ENCODE data around the gene USH2A. TPM values are rescaled to one million over a fixed set of nuclear protein-coding genes. Genes with fewer than 3 reads are reported as not detected.

Gene USH2A
- total RNA-seq, 3 donors from 2014 or later, result 0.03 to 0.17 TPM; not detected in 1

DNA sequence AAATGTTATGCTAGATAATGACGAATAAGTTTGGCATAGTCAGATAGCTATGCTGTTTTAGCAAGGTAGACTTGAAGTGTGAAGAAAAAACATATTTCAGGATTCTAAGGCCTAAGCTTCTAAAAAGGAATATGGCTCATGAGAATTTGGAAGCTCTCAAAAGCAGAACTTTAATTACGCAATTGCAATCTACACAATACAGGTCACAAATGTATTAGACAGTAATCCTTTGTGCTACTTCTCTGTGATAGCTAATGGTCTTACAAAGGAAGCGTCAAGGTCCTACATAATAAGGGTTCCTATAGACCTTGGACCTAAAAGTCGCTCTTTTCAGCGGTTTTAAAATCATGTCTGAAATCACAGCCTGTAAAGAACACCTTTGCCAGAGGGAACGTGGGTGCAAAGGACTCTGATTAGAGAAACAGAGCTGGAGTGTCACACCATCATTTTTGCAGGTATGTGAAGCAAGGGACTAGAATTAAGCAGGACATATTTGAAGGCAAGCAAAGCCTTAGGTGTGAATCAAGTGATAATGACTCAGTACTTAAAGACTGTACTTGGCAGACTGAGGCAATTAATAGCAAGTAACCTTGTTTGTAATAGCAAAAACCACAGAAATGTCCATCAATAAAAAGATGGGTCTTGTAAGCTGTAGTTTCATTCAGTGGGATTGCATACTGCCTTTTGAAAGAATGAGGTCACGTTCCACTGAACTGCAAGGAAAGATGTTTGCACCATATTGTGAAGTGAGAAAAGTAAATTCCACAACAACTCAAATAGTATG lies 436.0 kb downstream of the USH2A start:
- no peaks in the 10 kb centered on the region for H3K9me3 ChIP-seq
- no peaks in the 10 kb centered on the region for H3K36me3 ChIP-seq (ENCODE audit: low read depth)
- H3K4me1 ChIP-seq (ENCODE audit: low read depth), result no peaks in the 10 kb centered on the region
- H3K4me3 ChIP-seq, result no peak overlapping the region
- ATAC-seq (no peak), DNase-seq (no peak)
- TF ChIP-seq, protein P1, sequence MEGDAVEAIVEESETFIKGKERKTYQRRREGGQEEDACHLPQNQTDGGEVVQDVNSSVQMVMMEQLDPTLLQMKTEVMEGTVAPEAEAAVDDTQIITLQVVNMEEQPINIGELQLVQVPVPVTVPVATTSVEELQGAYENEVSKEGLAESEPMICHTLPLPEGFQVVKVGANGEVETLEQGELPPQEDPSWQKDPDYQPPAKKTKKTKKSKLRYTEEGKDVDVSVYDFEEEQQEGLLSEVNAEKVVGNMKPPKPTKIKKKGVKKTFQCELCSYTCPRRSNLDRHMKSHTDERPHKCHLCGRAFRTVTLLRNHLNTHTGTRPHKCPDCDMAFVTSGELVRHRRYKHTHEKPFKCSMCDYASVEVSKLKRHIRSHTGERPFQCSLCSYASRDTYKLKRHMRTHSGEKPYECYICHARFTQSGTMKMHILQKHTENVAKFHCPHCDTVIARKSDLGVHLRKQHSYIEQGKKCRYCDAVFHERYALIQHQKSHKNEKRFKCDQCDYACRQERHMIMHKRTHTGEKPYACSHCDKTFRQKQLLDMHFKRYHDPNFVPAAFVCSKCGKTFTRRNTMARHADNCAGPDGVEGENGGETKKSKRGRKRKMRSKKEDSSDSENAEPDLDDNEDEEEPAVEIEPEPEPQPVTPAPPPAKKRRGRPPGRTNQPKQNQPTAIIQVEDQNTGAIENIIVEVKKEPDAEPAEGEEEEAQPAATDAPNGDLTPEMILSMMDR (IDR thresholded peaks at IDR 0.05), result no peak
- intact Hi-C loops (cut with DNase I, micrococcal nuclease), result no loop called here

DNA sequence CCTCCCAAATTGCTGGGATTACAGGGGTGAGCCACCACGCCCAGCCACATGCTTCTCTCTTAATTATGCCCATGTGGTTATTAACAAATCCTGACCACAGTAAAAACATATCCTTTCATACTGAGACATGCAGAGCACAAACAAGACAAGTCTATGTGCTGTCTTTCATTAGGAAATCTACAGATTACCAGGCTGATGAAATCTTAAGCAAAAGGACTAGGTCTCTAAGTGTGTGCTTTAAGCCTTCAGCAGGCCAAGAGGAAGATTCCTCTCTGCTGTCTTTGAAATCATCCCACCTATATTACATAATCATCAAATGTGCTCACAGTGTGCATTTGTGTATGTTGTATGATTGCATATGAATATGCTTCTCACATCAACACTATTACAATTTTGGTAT lies 436.8 kb downstream of the USH2A start:
- TF ChIP-seq, protein P1 (IDR thresholded peaks at IDR 0.05), result no peak
- H3K9me3 ChIP-seq, result no peaks in the 10 kb centered on the region
- H3K4me3 ChIP-seq, result no peak overlapping the region
- no peaks in the 10 kb centered on the region for H3K4me1 ChIP-seq (ENCODE audit: low read depth)
- DNase-seq (no peak), ATAC-seq (no peak)
- H3K36me3 ChIP-seq (ENCODE audit: low read depth), result no peaks in the 10 kb centered on the region
- intact Hi-C loops (cut with DNase I, micrococcal nuclease), result no loop called here

DNA sequence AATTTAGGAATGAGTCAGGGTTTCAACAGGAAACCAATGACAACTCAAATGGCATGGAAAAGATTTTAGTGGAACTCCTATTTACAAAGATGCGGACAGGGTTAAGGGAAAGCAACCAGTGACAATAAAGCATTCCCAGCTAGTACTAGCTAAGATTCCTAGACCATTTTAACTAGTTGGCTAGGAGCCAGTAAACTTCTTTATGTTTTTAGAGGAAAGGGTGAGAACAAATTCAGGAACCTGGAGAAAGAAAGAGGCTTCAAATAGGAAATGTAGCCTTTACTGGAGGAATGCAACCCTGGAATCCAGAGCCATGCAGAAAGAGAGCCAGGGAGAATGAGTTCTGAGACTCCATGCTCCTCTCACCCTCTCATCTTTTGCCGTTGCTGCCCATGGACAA lies 439.6 kb downstream of the USH2A start:
- H3K4me1 ChIP-seq (ENCODE audit: low read depth), result no peaks in the 10 kb centered on the region
- DNase-seq (no peak), ATAC-seq (no peak)
- TF ChIP-seq, protein P1 (IDR thresholded peaks at IDR 0.05), result no peak
- intact Hi-C loops (cut with DNase I, micrococcal nuclease), result no loop called here
- no peak overlapping the region for H3K4me3 ChIP-seq
- no peaks in the 10 kb centered on the region for H3K9me3 ChIP-seq
- no peaks in the 10 kb centered on the region for H3K36me3 ChIP-seq (ENCODE audit: low read depth)

DNA sequence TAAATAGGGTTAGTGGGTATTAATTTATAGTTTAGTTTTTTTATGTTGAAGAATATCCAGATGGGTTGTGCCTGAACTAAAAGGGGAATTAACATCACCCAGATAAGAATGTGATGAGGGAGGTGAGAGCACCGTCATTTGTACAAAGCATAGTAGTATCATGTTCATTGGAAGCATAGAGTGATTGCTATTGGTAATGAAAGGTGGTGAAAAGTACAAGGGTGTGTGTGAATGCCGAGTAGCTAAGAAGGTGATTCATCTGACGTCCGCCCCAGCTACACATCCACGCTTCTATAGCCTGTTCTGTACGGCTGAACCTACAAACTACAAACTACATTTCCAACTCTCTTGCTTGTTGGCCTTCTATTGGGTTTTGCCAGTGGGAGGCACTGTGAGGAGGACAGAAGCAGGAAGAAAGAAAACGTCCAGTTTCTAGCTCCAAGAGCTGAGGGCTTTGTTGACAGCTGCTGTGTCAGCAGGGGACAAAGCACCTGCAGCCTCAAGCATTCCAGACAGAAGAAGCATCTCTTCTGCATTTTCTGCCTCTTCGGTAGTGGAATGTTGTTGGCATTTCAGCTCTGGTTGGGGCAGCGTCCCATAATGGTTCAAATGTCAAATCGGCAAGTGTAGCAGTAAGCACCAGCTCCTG lies 451.3 kb downstream of the USH2A start:
- Histone ChIP-seq H3K4me1 (ENCODE audit: low read depth) (no peaks in the 10 kb centered on the region), H3K4me3 (no peak overlapping the region), H3K36me3 (ENCODE audit: low read depth) (no peaks in the 10 kb centered on the region), H3K9me3 (no peaks in the 10 kb centered on the region)
- no peak for DNase-seq
- ATAC-seq, result no peak
- TF ChIP-seq, protein P1 (IDR thresholded peaks at IDR 0.05), result no peak
- intact Hi-C loops (cut with DNase I, micrococcal nuclease), result no loop called here

DNA sequence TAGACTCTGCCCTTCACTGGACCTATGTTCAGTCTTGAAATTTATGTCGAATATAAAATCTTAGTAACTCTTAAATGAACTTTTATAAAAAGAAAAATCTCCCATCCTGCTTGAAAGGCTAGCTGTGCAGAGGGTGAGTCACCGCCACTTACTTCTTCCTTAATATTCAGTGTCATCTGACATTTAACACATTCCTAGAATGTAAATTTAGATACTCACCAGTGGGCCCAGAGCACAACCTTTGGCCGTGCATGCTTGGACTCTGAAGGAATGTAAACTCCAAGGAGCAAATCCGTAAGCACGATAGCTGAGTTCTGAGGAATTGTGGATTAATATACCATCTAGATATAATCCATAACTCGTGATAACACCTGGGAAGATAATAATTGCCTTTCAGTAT lies 452.8 kb downstream of the USH2A start:
- H3K36me3 ChIP-seq (ENCODE audit: low read depth), result no peaks in the 10 kb centered on the region
- no peaks in the 10 kb centered on the region for H3K4me1 ChIP-seq (ENCODE audit: low read depth)
- TF ChIP-seq, protein P1 (IDR thresholded peaks at IDR 0.05), result no peak
- intact Hi-C loops (cut with DNase I, micrococcal nuclease), result no loop called here
- ATAC-seq, result no peak
- no peaks in the 10 kb centered on the region for H3K9me3 ChIP-seq
- no peak for DNase-seq
- H3K4me3 ChIP-seq, result no peak overlapping the region
